Measurements from ENCODE around the gene PIK3R6.

DNA sequence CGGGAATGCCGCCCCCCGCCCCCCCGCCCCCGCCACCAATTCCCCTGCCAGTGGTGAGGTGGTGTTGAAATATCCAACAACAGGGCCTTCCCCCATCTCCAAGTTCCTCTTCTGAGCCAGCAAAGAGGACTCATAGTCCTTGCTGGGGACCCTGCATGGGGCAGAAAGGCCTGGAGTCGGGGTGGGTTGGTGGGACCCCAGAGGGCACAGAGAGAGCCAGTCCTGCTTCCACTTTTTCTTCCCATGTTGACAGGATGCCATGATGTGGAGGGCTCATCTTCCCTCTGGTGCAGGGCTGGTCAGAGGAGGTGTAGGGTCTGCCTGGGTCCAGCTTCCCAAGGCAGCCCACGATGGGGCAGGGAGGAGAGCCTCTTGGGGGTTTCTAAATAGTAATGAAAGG lies 49.0 kb upstream of the PIK3R6 start:
- no peak for TF ChIP-seq CTCF (IDR thresholded peaks at IDR 0.05)
- TF ChIP-seq POLR2A (IDR thresholded peaks at IDR 0.05): no peak

Data from testis (tissue), 2 donors.